DOHH2 (cell line): Measurements from ENCODE around the gene C11orf24.

Experiments used
- EZH2phosphoT487 ChIP-seq: fragments of 200-600 bp; sonication (generic); IDR thresholded peaks from 2 replicates; pipeline ENCODE4 v1.6.1; 2017; ENCODE audit warnings: borderline replicate concordance, mild to moderate bottlenecking, antibody characterized with exemption, low read length, moderate library complexity, mixed read lengths
- TF ChIP-seq, protein P1 (sequence below): fragments of 200-600 bp; sonication (generic); IDR thresholded peaks from one replicate; pipeline ENCODE4 v1.5.1; 2014; ENCODE audit warnings: antibody characterized with exemption, mild to moderate bottlenecking, low read depth, low read length; ENCODE audit not compliant: poor library complexity, severe bottlenecking

DNA sequence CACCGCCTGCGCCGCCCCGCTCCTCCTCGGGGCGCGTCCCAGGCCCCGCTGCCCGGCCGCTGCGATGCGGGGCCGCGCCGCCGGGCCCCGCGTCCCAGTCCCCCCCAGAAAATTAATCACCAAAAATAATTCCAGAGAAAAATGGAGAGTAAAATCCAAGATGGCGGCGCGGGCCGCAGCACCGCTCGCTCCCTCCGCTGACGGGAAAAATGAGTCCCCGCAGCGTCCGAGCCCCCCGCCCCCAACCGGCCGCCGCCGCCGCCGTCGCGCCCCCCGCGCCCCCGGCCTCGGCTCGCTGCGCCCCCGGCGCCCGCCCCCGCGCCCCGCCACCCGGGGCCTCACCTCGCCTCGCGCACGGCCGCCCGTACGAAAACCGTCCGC, 58.6 kb downstream of the C11orf24 start, which contains the start of gene KMT5B:
- TF ChIP-seq, protein P1, sequence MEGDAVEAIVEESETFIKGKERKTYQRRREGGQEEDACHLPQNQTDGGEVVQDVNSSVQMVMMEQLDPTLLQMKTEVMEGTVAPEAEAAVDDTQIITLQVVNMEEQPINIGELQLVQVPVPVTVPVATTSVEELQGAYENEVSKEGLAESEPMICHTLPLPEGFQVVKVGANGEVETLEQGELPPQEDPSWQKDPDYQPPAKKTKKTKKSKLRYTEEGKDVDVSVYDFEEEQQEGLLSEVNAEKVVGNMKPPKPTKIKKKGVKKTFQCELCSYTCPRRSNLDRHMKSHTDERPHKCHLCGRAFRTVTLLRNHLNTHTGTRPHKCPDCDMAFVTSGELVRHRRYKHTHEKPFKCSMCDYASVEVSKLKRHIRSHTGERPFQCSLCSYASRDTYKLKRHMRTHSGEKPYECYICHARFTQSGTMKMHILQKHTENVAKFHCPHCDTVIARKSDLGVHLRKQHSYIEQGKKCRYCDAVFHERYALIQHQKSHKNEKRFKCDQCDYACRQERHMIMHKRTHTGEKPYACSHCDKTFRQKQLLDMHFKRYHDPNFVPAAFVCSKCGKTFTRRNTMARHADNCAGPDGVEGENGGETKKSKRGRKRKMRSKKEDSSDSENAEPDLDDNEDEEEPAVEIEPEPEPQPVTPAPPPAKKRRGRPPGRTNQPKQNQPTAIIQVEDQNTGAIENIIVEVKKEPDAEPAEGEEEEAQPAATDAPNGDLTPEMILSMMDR = no peak
- TF ChIP-seq EZH2phosphoT487 = no peak
